NCI-H146 treated with DMSO at 0.1 percent for 48 hours (cell line): Measurements from ENCODE around the gene PAK6.
A peak's percentile ranks its signal among the peaks of the same experiment; 100 is the strongest.

Experiments
- DNase-seq: peaks from one replicate; lab custom pipeline; 2025; ENCODE audit not compliant: unreplicated experiment; lab: John Stamatoyannopoulos, UW

Gene PAK6

GRCh38 chr15:40275954-40276353 is 37.1 kb downstream of the PAK6 start:
- no peak for DNase-seq

- no peak for DNase-seq
These were observed 38.1 kb downstream of the PAK6 start for GRCh38 chr15:40276927-40277326.

- no peak for DNase-seq
These were observed 38.6 kb downstream of the PAK6 start for GRCh38 chr15:40277471-40277870.

GRCh38 chr15:40278026-40278425 is 39.2 kb downstream of the PAK6 start:
- DNase-seq, result no peak

GRCh38 chr15:40279437-40280141 is 40.7 kb downstream of the PAK6 start:
- peak; percentile 43 for DNase-seq

DNA sequence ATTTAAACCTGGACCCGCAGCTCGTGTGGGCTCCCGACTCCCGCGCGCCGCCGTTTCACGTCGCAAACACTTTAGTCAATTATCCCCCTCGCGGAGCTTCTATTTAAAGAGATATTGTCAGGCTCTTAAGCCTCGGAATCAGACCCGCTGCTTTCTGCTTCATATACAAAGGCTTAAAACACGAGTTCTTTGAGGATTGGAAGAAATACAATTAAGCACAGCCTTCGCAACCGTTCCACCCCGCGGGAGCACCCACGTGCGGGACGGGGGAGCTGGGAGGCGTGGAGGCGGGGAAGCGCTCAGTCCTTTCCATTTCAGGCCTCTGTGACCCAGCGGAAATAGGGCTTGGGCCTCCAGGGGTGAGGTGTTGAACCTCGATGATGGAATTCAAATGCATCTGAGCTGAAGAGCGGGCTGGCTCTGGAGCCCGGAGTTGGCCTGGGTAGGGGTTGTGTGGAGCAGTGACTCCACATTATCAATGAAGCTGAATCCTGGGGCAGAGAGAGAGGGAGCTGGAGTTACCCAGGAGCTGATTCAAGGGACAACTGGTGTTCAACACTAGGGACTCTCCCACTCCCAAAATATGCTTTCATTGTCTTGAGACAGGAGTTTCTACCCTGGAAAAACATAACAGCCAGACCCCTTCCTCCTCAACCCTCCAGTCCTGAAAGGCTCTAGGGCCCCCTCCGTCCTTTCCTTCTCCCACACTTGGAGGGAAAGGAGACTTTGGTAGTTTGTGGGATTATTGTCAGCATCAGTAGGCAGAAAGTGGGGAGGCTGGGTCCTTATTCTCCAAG is 41.6 kb downstream of the PAK6 start:
- no peak for DNase-seq

- DNase-seq, result no peak
These were observed 42.4 kb downstream of the PAK6 start for GRCh38 chr15:40281057-40281800.

- DNase-seq, result no peak
These were observed 42.9 kb downstream of the PAK6 start for GRCh38 chr15:40281801-40282146.

DNA sequence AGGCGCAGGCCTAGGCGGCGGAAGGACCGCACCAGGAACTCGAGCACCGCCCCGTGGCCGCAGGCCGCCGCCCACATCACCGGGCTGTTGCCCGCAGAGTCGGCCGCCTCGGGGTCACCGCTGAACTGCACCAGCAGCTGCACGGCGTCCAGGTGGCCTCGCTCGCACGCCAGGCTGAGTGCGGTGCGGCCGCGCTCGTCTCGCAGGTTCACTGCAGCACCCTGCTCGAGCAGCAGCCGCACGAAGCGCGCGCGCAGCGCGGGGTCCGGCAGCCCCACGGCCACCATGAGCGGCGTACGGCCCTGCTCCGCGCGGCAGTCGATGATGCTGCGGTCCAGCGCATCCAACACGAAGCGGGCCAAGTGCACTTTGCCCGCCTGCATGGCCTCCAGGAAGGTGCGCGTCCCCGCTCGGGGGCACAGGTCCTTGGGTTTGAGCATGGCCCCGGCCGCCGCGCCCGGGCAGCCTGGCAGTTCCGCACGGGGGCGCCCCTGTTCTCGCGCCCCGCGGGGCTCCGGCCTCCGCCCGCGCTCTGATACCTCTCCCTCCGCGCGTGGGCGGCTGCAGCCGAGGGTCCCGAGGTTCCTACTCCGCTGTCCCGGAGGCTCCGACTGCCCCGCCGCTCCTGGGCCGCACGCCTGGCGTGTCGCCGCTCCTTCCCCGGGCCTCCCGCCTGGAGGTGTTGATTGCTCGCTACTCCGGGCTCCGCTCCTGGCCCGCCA is 43.4 kb downstream of the PAK6 start:
- peak; percentile 17 for DNase-seq

DNA sequence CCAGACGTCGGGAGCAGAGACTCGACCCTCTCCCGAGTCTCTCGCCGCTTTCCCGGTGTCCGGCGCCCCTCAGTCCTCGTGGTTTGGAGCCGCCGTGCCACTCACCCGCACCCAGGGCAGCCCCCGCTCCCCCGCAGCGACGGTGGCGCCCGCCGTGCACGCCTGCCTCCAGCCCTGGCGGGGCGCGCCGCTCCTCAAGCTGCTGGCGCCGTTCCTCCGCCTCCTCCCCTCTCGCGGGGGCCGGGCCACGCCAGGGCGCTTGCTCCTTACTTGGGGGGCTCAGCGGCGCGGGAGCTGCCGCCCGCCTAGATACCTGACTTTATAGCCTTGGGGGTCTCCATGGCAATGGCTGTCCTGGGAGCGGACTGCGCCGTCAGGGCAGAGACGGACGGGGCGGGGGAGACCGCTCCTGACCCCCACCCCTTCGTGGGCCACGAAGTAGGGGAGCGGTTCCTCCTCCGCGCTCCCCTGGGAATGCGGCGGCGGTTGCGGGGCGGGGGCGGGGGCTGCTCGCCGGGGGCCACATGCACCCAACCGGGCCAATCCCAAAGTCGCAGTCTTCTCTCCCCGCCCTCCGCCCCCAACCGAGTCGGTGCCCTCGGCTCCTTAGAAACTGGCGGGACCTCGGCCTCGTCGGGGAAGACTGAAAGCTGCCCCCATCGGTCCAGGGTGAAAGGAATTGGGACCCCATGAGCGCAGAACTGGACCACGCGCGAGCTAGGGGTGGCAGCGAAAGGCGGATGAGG is 44.2 kb downstream of the PAK6 start, which contains the start of gene ANKRD63:
Gene ANKRD63 (minus strand): TSS at position 196 of the 746 bp plus-strand sequence. CDS start 478 bp downstream, outside the sequence.
- DNase-seq, result no peak

- DNase-seq, result no peak
These were observed 44.9 kb downstream of the PAK6 start for GRCh38 chr15:40283615-40284300.

- DNase-seq, result no peak
These were observed 46.3 kb downstream of the PAK6 start for GRCh38 chr15:40285151-40285550.

GRCh38 chr15:40285554-40286011 is 46.7 kb downstream of the PAK6 start:
- DNase-seq, result no peak

- DNase-seq, result no peak
These were observed 47.2 kb downstream of the PAK6 start for GRCh38 chr15:40286061-40286532.

DNA sequence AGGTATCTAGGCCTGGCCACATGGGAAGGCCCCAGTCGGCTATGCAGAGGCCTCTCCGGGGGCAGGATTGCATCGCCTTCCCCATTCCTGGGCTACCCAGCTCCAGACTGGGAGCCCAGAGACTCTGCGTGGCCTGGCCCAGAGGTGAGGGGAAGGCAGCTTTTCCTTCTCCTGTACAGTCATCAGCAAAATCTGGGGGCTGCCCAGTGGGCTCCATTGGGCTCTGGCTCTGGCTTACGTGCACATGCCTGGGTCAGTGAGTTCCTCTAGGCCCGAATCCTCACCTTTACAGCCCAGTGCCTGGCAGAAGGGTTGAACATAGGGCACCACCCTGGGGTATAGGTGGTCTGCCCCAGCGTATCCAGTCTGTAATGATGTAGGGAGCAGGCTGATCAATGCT is 47.9 kb downstream of the PAK6 start:
- no peak for DNase-seq

DNA sequence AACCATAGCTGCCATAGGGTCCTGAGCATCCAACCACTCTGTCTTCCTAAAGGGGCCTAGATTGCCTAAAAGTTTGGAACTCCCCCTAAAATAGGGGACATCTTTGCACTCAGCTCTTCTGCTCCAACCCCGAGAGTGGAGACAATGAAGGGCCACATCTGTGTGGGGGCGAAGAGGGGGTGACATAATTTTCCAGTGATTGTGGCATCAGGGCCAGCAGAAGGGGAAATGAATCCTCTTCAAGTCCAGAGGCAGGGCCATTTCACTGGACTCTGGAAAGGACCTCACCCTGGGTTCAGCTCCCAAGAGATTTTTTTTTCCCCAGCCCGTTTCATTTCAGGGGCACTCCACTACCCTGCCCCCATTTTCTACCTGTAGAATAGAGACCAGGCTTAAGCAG is 48.6 kb downstream of the PAK6 start:
- no peak for DNase-seq

GRCh38 chr15:40287968-40288367 is 49.1 kb downstream of the PAK6 start:
- no peak for DNase-seq

- DNase-seq, result no peak
These were observed 50.4 kb downstream of the PAK6 start for GRCh38 chr15:40289140-40289775.

- no peak for DNase-seq
These were observed 51.7 kb downstream of the PAK6 start for GRCh38 chr15:40290545-40290917.
